ENCODE measurements around the gene NF1. TPM values are rescaled to one million over a fixed set of nuclear protein-coding genes. Genes with fewer than 3 reads are reported as not detected.

Gene NF1
- total and polyA plus RNA-seq, 2 donors (not counting 1 experiment from before 2014, with no cell fraction given), result 10.8 to 27.7 TPM

GRCh38 chr17:31136319-31136718 lies 41.5 kb downstream of the NF1 start:
- Histone ChIP-seq H3K4me3 (ENCODE audit: control extremely low read depth in 1 of 5, extremely low read depth in 1 of 5, insufficient read depth in 1 of 5, low read depth in 2 of 5, low read length in 4 of 5) (no peak overlapping the region), H3K4me2 (replicated peaks; ENCODE audit: low read depth, low read length, poor library complexity, severe bottlenecking) (no peak overlapping the region), H3K9ac (ENCODE audit: low read length) (no peak overlapping the region), H4K20me1 (ENCODE audit: control insufficient read depth, insufficient read depth, low read length, poor library complexity, severe bottlenecking) (no peaks in the 10 kb centered on the region), H3K27ac (ENCODE audit: low read length in 2 of 2) (no peak overlapping the region), H3K79me2 (ENCODE audit: control insufficient read depth, insufficient read depth, low read length) (peaks cover 13% of the 10 kb centered on the region), H3K27me3 (replicated peaks in 1 of 4; ENCODE audit: control extremely low read depth in 1 of 4, control insufficient read depth in 3 of 4, insufficient read depth in 4 of 4, low read length in 3 of 4) (no peaks in the 10 kb centered on the region), H3K9me3 (ENCODE audit: control extremely low read depth in 1 of 3, control insufficient read depth in 2 of 3, insufficient read depth in 1 of 3, low read length in 2 of 3) (peaks cover 0 to 6% (median 0%) of the 10 kb centered on the region in 3 donors), H3K4me1 (ENCODE audit: control insufficient read depth in 2 of 2, insufficient read depth in 2 of 2, low read length in 2 of 2) (no peaks in the 10 kb centered on the region), H3K36me3 (replicated peaks in 1 of 2; ENCODE audit: control extremely low read depth in 1 of 2, control insufficient read depth in 1 of 2, extremely low read depth in 1 of 2, insufficient read depth in 2 of 2, low read length in 1 of 2) (peaks cover 0 to 1% of the 10 kb centered on the region in 2 experiments), H2AFZ (ENCODE audit: insufficient read depth, low read depth, low read length, poor library complexity, severe bottlenecking) (no peak overlapping the region)
- ATAC-seq (ENCODE audit: low read depth), result no peak
- ChIA-PET POLR2A (no interaction called here), CTCF (no interaction called here)
- no peak for DNase-seq
- Mint-ChIP-seq H3K4me1 (peaks cover 1% of the 10 kb centered on the region), H3K9me3 (ENCODE audit: insufficient read depth) (no peaks in the 10 kb centered on the region), H3K27ac (no peak overlapping the region), H3K4me3 (no peak overlapping the region), H3K27me3 (no peaks in the 10 kb centered on the region)
- intact Hi-C loops (cut with micrococcal nuclease), result no loop called here
- no peak for TF ChIP-seq EZH2 (IDR thresholded peaks at IDR 0.05; ENCODE audit: borderline replicate concordance, insufficient read depth, low read depth, low read length, poor library complexity, severe bottlenecking)
- TF ChIP-seq, protein P1, sequence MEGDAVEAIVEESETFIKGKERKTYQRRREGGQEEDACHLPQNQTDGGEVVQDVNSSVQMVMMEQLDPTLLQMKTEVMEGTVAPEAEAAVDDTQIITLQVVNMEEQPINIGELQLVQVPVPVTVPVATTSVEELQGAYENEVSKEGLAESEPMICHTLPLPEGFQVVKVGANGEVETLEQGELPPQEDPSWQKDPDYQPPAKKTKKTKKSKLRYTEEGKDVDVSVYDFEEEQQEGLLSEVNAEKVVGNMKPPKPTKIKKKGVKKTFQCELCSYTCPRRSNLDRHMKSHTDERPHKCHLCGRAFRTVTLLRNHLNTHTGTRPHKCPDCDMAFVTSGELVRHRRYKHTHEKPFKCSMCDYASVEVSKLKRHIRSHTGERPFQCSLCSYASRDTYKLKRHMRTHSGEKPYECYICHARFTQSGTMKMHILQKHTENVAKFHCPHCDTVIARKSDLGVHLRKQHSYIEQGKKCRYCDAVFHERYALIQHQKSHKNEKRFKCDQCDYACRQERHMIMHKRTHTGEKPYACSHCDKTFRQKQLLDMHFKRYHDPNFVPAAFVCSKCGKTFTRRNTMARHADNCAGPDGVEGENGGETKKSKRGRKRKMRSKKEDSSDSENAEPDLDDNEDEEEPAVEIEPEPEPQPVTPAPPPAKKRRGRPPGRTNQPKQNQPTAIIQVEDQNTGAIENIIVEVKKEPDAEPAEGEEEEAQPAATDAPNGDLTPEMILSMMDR (IDR thresholded peaks at IDR 0.05), result no peak
- WGBS (ENCODE audit: insufficient coverage), result no CpG with 5 or more reads among the region's 2 CpGs

DNA sequence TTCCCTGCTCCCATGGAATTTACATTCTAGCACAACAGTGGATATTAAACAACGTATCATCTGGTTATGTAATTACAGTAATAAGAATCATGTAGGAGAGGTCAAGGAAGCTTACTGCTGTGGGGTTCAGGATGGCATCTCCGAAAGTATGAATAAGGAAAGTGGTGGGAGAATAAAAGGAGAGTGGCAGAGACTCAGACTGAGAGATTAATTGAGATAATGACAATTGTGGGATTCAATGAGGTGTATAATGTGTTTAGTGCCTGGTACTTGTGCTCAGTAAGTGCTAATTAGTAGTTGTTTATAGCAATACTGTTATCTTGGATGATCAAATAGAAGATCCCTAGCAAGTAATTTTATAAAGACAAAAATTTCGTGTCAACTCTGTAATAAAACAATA lies 45.3 kb downstream of the NF1 start:
- Mint-ChIP-seq H3K4me1 (peaks cover 1% of the 10 kb centered on the region), H3K9me3 (ENCODE audit: insufficient read depth) (no peaks in the 10 kb centered on the region), H3K27ac (no peak overlapping the region), H3K27me3 (no peaks in the 10 kb centered on the region), H3K4me3 (no peak overlapping the region)
- no peak overlapping the region for H3K9ac ChIP-seq (ENCODE audit: low read length)
- H3K9me3 ChIP-seq (ENCODE audit: control extremely low read depth in 1 of 3, control insufficient read depth in 2 of 3, insufficient read depth in 1 of 3, low read length in 2 of 3), result peaks cover 0 to 6% (median 0%) of the 10 kb centered on the region in 3 donors
- no peak overlapping the region for H3K4me3 ChIP-seq (ENCODE audit: control extremely low read depth in 1 of 5, extremely low read depth in 1 of 5, insufficient read depth in 1 of 5, low read depth in 2 of 5, low read length in 4 of 5)
- H4K20me1 ChIP-seq (ENCODE audit: control insufficient read depth, insufficient read depth, low read length, poor library complexity, severe bottlenecking), result no peaks in the 10 kb centered on the region
- DNase-seq (no peak), ATAC-seq (ENCODE audit: low read depth) (no peak)
- H3K27ac ChIP-seq (ENCODE audit: low read length in 2 of 2), result no peak overlapping the region
- H3K4me1 ChIP-seq (ENCODE audit: control insufficient read depth in 2 of 2, insufficient read depth in 2 of 2, low read length in 2 of 2), result no peaks in the 10 kb centered on the region
- ChIA-PET CTCF (no interaction called here), POLR2A (no interaction called here)
- intact Hi-C loops (cut with micrococcal nuclease), result no loop called here
- H2AFZ ChIP-seq (ENCODE audit: insufficient read depth, low read depth, low read length, poor library complexity, severe bottlenecking), result no peak overlapping the region
- no peak for TF ChIP-seq EZH2 (IDR thresholded peaks at IDR 0.05; ENCODE audit: borderline replicate concordance, insufficient read depth, low read depth, low read length, poor library complexity, severe bottlenecking)
- TF ChIP-seq, protein P1 (IDR thresholded peaks at IDR 0.05), result no peak
- H3K36me3 ChIP-seq (replicated peaks in 1 of 2; ENCODE audit: control extremely low read depth in 1 of 2, control insufficient read depth in 1 of 2, extremely low read depth in 1 of 2, insufficient read depth in 2 of 2, low read length in 1 of 2), result peaks cover 1 to 4% of the 10 kb centered on the region in 2 experiments
- 89% methylated on average over 1 of the region's 3 CpGs for WGBS (ENCODE audit: insufficient coverage)
- no peaks in the 10 kb centered on the region for H3K27me3 ChIP-seq (replicated peaks in 1 of 4; ENCODE audit: control extremely low read depth in 1 of 4, control insufficient read depth in 3 of 4, insufficient read depth in 4 of 4, low read length in 3 of 4)
- no peaks in the 10 kb centered on the region for H3K79me2 ChIP-seq (ENCODE audit: control insufficient read depth, insufficient read depth, low read length)
- no peak overlapping the region for H3K4me2 ChIP-seq (replicated peaks; ENCODE audit: low read depth, low read length, poor library complexity, severe bottlenecking)
